GM18502 (cell line): ENCODE results near the gene ADCK1.

Source experiments
- ATAC-seq: cut with Tn5 transposase; IDR thresholded peaks from one replicate; pipeline ENCODE4 v1.9.1; 2021; ENCODE audit warnings: mild to moderate bottlenecking; ENCODE audit not compliant: unreplicated experiment, poor library complexity

The ADCK1 gene

GRCh38 chr14:77980475-77981321 lies 180.8 kb downstream of the ADCK1 start:
- no peak for ATAC-seq
